GM23248 (cell line): ENCODE data around the gene VPS52.

ENCODE experiments used
- EZH2 ChIP-seq: fragments of 200-600 bp; sonication (generic); IDR thresholded peaks from 2 replicates; pipeline ENCODE4 v1.6.1; 2018; ENCODE audit warnings: antibody characterized with exemption, mild to moderate bottlenecking; ENCODE audit not compliant: insufficient read depth, poor library complexity, severe bottlenecking
- EZH2phosphoT487 ChIP-seq: fragments of 200-600 bp; sonication (generic); IDR thresholded peaks from 2 replicates; pipeline ENCODE4 v1.6.1; 2018; ENCODE audit warnings: antibody characterized with exemption, moderate library complexity, mild to moderate bottlenecking, low read depth; ENCODE audit not compliant: insufficient read depth

- TF ChIP-seq EZH2 (no peak), EZH2phosphoT487 (no peak)
Observed at GRCh38 chr6:33317419-33317668, 45.7 kb upstream of the VPS52 start.
